K562 treated with DMSO at 1 percent for 12 hours (cell line): Measurements from ENCODE around the gene RCC2. TPM values are rescaled to one million over a fixed set of nuclear protein-coding genes. Genes with fewer than 3 reads are reported as not detected.

Experiments used
- total RNA-seq: library from RNA; unstranded; fragments of 300-600 nt; gene quantifications from 2 replicates; pipeline ENCODE4 v1.2.3, GENCODE V29; 2022; ENCODE audit not compliant: insufficient read depth

The RCC2 gene
- total RNA-seq, result 66.3 and 105 TPM in 2 replicates

DNA sequence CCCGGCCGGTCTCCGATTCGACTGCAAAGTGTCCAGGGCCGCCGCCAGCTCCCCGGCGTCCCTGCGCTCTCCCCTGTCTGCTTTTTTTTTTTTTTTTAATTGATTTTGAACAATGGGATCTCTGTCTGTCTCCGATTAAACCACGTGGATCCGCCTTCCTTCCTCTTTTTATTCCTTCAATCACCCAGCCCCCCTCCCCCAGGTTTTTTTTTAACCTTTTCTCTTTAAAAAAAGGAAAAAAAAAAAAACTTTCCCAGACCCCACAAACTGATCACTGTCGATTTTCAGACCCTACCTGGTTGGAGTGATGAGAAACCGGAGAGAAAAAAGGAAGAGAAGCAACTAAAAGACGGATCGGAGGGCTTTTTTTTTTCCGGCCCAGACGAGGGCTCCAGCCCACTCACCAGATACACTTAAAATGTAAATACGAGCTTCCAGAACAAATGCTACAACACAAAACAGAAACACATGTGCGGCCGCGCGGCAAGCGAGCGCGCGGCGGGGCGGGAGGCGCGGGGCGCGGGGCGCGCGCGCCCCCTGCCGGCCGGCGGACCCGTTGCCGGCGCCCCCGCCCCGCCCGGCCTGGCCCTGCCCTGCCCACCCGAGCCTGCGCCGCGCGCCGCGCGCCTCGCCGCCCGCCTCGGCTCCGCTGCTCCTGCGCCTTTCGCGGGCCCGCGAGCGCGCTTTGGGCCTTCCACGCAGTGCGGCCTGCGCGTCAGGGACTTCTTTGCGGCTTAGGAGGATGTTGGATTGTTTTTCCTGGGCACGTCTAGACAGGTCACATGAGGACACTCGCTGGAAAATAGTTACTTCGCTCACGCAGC is at the start of gene RCC2:
Gene RCC2, minus strand, starts transcription at position 428 of the 824 bp plus-strand sequence. CDS start 1,163 bp downstream, outside the sequence.

GRCh38 chr1:17371896-17372295 is 67.6 kb downstream of the RCC2 start, which contains the start of gene PADI6:
TSS of gene PADI6 (plus strand) at chr1:17372196. CDS start at chr1:17372246, 50 bp downstream.

Other genes starting within 250 kb of the RCC2 start
- gene PADI1, start 234.5 kb downstream of the RCC2 start, total RNA-seq, result 0.15 TPM in 1 of 2 replicates, not detected in the other
- 0.19 TPM in 1 of 2 replicates, not detected in the other for gene PADI3, start 190.6 kb downstream of the RCC2 start, total RNA-seq
- gene PADI4, start 131.5 kb downstream of the RCC2 start, total RNA-seq, result not detected in 2 replicates
- gene PADI6, start 67.5 kb downstream of the RCC2 start, total RNA-seq, result not detected in 2 replicates
- gene ARHGEF10L, start 100.0 kb upstream of the RCC2 start, total RNA-seq, result not detected in 2 replicates